T-helper 9 cell (primary cell): ENCODE measurements around the gene SRGAP2B.
"Not testable (repeated sequence)": the region's sequence is repeated elsewhere in the genome, so short reads cannot be mapped to it uniquely, and the experiment has no call there.

Source experiments
- DNase-seq: peaks from one replicate; pipeline ENCODE4 v3.0.0-alpha.2; 2020
- total RNA-seq, 2 donors: gene quantifications; one replicate each; lab custom pipeline; 2026; lab: John Stamatoyannopoulos, UW

SRGAP2B gene
- total RNA-seq = 2.2 to 3.4 reads per million in 2 donors

DNA sequence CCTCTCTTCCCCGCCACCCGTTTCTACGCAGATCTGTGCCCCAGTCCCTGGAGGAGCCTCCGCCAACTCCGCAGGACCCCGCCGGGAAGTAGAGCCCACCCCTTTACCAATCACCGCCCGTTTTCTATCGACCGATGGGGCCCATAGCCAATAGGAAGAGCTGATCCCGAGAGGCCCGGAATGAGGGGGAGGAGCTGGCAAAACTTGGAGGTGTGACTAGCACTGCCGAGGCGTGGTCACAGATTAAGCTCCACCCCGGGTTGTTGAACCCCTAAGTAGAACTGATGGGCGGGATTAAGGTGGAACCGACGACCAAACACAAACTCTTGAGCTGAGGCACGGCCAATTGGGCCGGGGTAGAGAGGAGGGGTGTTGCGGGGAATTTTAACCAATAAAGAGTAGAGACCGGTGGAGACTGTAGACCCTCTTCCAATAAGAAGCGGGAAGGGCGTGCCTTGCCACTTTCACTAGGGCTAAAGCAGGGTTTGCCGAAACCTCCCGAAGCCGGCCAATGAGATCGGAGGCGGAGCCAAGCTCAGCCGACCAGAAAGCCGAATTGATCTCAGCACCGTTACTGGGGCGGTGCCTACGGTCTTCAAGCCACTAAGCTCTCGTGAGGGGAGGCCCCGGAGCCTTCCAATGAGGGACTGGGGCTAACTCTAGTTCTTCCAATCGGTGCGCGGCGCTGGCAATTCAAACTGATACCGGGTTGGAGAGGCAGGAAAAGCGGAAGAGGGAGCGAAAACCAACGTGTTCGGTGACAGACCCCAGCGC lies at the start of gene SRGAP2B, which contains the start of gene FAM72D:
SRGAP2B (minus strand) TSS at position 45 of the 774 bp plus-strand sequence. CDS start 2,427 bp downstream, outside the sequence.
FAM72D (plus strand) TSS at position 691 of the 774 bp plus-strand sequence. CDS start 874 bp downstream, outside the sequence.
- not testable (repeated sequence) for DNase-seq

DNA sequence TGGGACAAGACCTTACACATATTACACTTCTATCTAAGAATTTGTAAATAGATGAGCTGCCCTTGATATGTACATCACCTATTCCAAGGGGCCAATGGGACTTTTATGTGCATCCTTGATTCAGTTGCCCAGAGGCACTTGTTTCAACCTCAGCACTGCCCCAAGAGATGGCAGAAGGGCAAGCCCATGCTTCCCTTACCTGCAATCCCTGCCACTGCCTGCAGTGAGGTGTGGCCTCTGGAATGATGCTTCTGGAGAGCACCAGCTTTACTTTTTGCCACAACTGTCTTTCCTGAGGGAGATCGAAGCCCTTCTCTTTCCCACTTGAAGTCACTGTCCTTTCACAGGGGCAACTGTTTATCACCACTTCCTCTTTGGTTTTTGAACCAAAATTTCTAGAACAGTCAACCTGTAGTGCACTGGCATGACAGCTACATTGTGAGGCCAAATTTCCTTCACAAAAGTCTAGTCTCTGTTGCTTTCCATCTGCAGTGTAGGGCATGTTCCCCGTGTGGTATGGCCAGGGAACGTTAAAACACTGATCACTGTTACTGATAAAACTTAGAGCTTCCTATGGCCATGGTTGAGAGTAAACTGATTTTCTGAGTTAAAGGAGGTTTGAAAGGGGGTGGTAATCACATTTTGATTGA lies 49.3 kb upstream of the SRGAP2B start:
- DNase-seq = not testable (repeated sequence)

DNA sequence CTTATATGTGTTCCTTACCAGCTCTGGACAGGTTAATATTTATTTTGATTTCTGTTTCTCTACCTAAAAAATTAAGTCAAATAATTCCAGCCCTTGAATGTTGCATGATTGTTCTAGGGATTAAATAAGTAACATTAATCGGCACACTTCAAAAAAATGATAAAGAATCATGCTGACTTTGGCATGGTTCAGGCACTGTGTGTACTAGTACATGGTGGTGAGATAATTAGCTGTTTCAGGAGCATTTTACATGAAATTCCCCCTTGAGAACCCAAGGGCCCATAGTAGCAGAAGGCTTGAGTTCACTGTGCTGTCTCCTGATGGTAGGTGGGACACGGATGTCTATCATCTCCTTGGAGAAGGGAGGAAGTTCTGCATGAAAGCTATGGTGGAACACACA lies 45.4 kb upstream of the SRGAP2B start:
- not testable (repeated sequence) for DNase-seq

DNA sequence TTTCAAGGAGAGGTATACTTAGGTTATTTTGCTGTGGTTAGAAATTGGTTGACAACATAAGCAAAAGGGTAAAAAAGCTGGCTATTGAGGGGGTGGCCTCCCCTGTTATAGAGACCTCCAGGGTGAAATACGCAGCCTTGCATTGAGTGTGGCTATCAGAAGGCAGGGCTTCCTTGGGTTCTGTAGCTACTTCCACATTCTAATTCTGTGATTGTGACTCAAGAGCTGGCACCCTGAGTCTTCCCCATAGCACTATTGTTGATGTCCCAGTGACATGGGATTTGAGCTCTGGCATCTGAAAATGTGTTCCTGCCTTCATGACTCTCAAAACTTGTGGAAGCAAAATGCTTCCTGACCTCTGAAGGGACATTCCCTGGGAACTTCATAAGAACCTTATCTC lies 39.3 kb upstream of the SRGAP2B start:
- DNase-seq = not testable (repeated sequence)

DNA sequence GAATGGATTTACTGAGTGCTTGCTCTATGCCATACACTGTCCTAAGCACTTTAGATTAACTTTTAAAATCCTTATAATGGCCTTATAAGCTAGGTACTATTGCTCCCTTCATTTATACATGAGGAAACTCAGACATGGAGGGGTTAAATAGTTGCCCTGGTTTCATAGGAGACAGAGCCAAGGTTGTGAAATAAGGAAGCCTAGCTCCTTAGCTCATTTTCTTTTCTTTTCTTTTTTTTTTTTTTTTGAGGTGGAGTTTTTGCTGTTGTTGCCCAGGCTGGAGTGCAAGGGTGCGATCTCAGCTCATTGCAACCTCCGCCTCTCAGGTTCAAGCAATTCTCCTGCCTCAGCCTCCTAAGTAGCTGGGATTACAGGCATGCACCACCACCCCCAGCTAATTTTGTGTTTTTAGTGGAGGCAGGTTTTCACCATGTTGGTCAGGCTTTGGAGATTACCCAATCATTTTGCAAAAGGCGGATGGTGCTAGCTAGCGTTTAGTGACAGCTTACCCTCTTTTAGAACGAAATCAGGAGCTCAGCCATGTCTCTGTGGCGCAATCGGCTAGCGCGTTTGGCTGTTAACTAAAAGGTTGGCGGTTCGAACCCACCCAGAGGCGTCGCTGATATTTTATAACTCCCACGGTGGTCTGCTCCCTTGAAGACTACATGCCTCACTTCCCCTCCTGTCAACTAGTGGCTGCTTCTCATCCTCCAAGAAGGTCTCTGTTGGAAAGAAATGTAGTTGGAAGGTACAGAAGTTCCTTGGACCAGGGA lies 33.8 kb upstream of the SRGAP2B start:
- not testable (repeated sequence) for DNase-seq

DNA sequence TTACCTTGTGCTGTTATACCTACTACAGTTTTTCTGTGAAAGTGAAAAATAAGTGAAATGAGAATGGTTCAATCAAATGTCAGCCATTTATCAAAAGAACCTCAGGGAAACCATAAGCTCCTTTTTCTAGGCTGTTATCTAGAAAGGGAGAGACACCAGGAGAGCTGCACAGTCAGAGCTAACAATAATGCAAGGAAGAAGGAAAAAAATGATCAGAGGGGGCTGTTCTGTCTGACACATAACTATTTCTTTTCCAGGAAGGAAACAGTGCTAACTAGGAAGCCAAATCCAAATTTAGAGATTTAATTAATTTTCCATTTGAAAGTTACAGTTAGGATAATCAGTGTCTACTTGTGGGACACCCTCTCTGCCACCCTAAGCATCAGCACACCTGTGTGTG lies 32.0 kb upstream of the SRGAP2B start:
- not testable (repeated sequence) for DNase-seq

DNA sequence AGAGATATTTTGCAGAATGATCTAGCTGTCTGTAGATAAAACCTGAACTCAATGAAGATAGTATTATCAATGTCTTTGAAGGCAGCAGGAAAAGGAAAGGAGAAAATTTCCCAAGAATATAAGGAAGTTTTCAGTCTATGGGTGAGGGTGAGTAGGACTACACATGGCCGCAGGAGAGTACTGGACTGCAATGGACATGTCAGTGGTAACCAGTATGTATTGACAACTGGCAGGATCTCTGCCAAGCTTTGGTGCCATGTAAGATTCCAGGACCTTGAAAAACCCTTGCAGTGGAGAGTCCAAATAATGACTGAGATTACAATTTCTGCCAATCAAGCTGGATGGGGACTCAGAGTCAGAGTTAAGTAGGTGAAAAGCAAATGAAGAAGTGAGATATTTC lies 30.0 kb upstream of the SRGAP2B start:
- not testable (repeated sequence) for DNase-seq

DNA sequence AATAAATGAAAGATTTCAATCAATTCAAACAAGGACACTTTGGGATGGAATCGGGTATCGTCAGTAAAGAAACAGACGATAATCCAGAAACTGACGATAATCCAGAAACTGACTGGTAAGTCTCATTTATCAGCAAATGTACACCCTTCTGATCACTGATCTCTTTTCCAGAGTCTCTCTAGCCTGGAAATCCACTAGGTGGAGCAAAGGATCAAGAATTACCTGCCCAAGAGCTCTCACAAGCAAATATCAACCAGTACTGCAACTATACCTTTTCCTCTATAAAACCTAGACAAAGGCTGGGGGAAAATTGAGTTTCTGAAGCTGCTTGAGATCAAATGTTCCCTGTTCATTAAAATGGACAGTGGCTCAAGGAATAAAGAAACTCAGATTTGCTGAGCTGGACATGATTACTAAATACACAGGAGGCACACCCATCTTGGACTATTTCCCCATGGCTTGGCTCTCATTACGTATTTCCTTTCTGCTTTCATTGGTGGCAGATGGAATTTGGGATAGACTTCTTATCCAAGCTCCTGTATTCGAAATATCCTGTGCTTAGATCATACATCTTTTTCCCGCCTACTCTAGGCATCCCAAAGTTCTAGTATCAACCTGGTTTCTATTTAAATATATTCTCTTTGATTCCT lies 29.0 kb upstream of the SRGAP2B start:
- not testable (repeated sequence) for DNase-seq

DNA sequence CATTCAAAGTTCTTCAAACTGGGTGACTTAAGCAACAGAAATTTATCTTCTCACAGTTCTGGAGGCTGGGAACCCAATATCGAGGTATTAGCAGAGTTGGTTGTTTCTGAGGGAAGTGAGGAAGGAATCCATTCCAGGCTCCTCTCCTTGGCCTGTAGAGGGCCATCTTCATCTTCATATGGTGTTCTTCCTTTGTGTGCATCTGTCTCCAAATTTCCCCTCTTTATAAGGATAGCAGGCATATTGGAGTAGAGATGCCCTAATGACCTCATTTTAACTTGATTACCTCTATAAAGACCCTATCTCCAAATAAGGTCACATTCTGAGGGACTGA lies 27.9 kb upstream of the SRGAP2B start:
- not testable (repeated sequence) for DNase-seq

DNA sequence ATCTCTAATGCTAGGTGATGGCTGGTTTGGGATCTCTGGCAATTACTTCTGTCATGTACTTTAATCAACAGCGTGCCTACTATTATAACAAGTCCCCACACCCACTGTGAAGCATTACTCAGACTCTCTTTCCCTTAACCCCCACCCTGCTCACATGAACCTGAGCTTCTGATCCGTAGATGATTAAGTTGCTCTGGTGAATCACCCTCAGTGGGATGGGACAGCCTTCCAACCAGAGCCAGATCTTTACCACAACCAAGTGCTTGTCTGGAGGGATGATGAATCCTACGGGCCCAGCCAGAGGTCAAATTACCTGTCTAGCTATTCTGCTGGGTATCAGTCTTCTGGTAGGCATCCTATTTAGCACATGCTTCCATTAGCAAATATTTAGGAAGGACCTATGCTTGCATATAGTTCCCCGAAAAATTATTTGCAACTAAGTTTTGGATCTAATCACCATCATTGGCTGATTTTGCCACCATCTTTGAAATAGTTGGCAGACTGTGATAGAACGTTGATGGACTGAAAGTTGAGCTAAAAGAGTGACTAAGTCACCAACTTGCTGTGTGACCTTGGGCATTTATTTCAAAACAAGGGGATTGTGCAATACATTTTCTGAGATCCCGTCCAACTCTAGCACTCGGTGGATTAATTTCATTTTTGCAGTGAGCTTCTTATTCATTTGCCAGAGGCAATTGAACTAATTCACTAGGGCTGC lies 27.4 kb upstream of the SRGAP2B start:
- DNase-seq = not testable (repeated sequence)

DNA sequence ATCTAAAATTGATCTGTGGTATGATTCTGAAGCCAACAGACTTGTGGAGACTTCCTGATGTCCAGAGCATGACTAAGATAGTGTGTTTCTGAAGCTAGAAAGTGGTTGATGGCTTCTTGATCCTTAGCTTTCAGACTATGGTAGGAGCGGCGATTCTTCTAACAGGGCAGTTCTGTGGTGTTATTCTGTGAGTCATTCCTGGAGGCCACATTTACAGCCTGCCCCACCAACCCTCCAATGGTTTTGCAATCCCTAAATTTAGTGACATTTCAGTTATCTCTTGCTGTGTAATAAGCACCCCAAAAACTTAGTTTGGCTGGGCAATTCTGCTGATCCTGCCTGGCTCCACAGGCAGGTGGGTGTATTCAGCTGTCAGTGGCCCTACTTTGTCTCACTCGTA lies 24.7 kb upstream of the SRGAP2B start:
- DNase-seq = not testable (repeated sequence)

DNA sequence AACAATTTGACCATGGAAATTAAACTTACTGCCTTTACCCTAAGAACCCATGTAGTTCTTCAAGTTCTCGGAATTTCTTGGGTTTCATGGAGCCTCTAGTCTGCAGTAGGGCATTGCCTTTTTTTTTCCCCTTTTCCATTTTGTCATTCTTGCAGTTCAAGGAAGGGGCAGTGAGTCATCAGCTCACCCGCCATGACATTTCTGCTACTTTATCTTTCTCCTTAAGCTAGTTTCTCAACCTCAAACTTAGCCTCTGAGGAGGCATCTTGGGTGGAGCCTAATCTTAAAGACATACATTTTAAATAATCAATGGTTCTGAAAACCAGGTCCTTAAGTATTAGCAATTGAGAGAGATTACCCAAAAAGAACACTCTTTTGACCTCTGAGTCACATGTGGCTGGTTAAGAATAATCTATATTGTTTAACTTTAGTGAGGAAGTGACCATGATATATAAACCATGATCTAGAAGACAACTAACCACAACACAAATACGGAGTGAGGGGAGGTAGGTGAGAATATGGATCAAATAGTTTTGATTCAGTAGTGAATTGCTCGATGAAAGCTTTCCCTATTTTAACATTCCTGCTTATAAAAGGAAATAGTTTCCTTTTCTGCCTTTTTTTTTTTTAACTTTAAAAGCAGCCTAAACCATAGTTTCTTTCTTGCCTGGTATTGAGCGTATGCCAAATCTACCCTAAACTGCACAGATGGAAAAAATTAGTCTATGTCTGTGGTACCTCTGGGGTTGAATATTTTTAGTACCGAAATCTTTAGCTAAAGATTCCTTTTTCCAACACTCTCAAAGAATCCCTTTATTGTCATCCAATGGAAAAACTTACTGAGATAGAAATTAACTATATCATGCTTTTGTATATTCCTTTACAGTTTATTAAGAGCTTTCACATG lies 20.7 kb upstream of the SRGAP2B start:
- not testable (repeated sequence) for DNase-seq

DNA sequence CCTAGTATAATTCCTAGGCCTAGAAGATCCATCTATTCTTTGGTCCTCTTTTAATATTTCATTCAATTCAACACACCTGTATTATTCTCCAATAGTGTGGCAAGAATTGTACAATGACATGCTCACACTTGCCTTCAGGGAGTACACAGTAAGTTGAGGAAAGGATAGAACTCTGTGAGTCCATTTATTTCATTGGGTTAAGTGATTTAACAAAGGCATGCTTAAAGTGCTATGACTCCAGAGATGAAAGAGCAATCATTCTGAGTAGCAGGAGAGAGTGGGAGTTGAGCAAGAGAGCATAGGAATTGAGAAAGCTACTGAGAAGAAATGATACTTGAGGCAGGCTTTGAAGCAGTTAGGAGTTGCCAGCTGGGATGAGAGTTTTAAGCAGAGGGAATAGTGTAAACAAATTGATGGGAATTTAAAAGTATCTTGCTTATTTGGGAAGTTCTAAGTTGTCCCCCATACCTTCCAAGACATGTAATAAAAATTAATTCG lies 19.5 kb upstream of the SRGAP2B start:
- not testable (repeated sequence) for DNase-seq

DNA sequence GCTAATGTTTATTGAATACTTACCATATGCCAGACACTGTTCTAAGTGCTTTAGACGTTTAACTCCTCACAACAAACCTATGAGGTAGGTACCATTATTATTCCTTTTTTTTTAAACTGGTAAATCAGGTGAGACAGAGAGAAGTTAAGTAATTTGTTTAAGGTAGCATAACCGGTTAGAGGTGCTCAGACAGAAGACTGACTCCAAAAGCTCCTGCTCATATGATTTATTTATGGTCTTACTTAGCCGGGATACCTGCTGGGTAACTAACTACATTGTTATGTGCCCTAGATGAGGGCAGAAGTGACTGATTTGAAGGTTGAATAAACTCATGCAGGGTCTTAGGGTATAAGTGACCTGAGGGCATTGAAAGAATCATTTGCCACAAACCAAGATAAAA lies 17.6 kb upstream of the SRGAP2B start:
- DNase-seq = not testable (repeated sequence)

DNA sequence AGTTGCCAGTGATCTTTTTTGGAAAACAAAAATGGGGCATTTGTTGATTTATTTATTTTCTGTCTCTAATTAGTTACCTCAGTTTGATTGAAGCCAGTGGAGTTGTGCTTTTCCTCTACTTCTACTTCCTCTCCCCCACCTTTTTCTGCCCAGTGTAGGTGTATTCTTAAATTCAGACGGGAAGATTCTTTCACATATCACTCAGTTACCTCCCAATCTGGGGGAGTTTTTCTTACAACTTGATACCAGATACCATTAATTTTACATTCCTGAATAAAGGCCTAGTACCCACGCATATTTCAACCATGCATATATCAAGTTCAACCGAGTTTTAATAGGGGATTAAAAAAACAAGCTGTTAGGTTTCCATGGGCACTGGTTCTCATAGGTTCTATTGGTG lies 16.5 kb upstream of the SRGAP2B start:
- DNase-seq = not testable (repeated sequence)

DNA sequence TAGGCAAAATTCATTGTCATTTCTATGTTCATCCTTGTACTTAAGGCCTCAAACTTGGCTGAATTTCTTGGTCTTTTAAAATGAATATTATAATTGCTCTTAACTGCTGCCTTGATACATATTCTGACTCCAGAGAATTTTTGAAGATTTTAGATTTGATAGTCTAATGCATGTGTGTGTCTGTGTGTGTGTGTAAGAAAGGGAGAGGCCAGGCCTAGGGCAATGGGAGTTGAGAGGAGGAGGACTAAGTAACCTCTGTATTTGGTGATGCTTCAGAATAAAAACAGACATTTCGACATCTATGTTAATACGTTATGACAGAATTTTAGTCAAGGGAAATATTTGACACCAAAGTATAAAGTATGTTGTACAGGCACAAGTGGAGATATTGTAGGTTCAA lies 8.2 kb upstream of the SRGAP2B start:
- DNase-seq = not testable (repeated sequence)

DNA sequence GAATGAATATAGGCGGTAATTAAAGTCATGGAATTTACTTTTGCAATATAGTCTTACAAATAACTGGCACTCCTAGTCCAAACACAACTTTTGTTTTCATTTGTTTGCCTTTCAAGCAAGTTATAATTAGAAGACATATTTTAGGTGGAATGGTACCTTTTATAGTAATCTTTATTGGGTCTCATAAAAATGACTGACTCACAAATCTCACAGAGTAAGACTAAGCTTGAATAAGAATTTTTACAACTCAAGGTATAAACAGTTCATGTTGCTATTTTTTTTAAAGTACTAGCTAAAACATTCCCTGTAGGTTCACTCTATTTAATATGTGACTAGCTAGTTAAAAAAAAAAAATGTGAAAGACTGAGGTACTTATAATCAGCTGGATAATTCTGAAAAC lies 6.6 kb upstream of the SRGAP2B start:
- not testable (repeated sequence) for DNase-seq

DNA sequence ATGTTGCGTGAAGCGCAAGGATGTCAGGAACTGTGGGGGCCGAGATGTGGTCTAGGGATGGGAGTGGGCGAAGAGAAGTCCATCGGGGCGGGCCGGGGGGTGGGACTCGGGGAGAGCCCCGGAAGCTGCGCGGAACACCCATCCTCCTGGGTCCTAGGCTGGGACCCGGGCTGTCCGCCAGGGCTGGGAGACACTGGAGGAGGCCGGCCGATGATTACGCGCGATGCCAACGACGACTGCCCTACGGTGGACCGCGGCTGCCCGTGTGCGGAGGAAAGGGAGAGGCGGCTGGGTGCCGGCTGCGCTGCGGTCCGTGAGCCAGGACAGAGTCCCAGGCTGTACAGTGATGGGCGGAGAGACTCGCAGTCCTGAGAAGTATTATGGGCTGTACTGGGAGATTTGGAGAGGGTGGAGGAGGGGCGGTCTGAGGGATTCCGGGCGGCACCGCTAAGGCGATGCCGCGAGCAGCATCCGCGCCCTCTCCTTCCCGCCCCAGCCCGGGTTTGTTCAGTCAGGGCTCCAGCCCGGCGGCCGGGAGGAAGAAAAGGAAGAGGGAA lies 395 bp downstream of the SRGAP2B start:
- DNase-seq = not testable (repeated sequence)

DNA sequence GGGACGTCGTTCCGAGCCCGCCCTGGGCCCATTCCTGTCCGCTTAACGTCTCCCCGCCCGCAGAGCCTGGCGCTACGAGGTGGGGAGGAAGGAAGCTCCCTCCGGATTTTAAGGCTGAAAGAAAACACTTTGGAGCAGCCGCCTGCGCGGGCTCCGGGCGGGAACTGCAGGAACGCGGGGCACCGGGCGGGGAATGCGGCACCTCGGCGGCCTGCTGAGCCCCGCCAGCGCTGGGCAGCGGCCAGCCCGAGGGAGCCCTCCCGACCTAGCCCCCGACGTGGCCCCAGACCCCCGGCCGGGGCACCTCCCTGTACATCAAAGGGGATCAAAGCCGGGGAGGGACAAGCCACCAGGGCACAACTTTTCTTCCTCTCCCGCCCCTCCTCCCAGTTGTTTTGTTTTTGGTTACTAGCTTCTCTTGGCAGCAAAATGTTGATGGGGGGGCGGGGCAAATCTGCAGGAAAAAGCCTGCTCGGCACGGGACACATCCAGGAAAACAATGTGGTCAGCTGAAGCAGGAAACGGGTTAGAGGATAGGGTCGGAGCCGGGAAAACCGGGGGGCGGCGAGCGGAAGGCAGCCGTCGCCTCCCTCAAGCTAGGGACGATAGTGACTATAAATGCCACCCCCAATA lies 1.5 kb downstream of the SRGAP2B start:
- peak; percentile 1 for DNase-seq
